HEK293 (cell line): Measurements from ENCODE around the gene STARD4.

Experiments used
- CTCF ChIA-PET: fragments of 350-600 bp; formaldehyde crosslinking; extraction: SDS; loops from one replicate; lab custom pipeline; 2021; ENCODE audit warnings: antibody characterized with exemption; lab: Yijun Ruan, JAX
- POLR2A ChIA-PET: fragments of 300-600 bp; formaldehyde crosslinking; extraction: SDS; loops from one replicate; lab custom pipeline; 2020; ENCODE audit warnings: antibody characterized with exemption, inconsistent platforms; lab: Yijun Ruan, JAX
- H3K27ac ChIP-seq: fragments of 200-500 bp; sonication (Bioruptor generic); 2 replicates; pipeline ENCODE4 v1.5.1; 2014; ENCODE audit warnings: low read depth, low read length, control low read depth, inconsistent platforms; ENCODE audit errors: extremely low read depth
- H3K36me3 ChIP-seq, 2 experiments: fragments of 200-500 bp in 1 of 2; sonication (Bioruptor generic) in 1 of 2; 1 replicate in 1 of 2; 2 replicates in 1 of 2; pipeline ENCODE4 v1.5.1; 2014 to 2017; ENCODE audit warnings: inconsistent platforms in 2 of 2, low read length in 2 of 2; ENCODE audit not compliant: control insufficient read depth in 2 of 2, insufficient read depth in 1 of 2
- H3K4me1 ChIP-seq: fragments of 200-500 bp; sonication (Bioruptor generic); 2 replicates; pipeline ENCODE4 v1.5.1; 2014; ENCODE audit warnings: mild to moderate bottlenecking, low read length, inconsistent platforms; ENCODE audit not compliant: control insufficient read depth, insufficient read depth
- H3K4me3 ChIP-seq: 2 replicates; pipeline ENCODE4 v1.5.1; 2011; ENCODE audit warnings: low read depth, mild to moderate bottlenecking, control low read depth, low read length, moderate library complexity
- H3K9me3 ChIP-seq: fragments of 200-500 bp; sonication (Bioruptor generic); 2 replicates; pipeline ENCODE4 v1.5.1; 2014; ENCODE audit warnings: low read depth, low read length, inconsistent platforms; ENCODE audit not compliant: control insufficient read depth, insufficient read depth
- EGR2 ChIP-seq: fragments of 450-650 bp; formaldehyde crosslinking; IDR thresholded peaks from 2 replicates; pipeline ENCODE4 v1.5.1; 2016; ENCODE audit warnings: low read depth, missing biosample characterization, missing genetic modification characterization
- ELK4 ChIP-seq: IDR thresholded peaks from 2 replicates; pipeline ENCODE4 v1.6.1; 2011; ENCODE audit warnings: mild to moderate bottlenecking, low read depth, low read length, borderline replicate concordance
- GLIS2 ChIP-seq: fragments of 450-650 bp; formaldehyde crosslinking; IDR thresholded peaks from 2 replicates; pipeline ENCODE4 v1.5.1; 2016; ENCODE audit warnings: missing biosample characterization, missing genetic modification characterization
- HOXC10 ChIP-seq: sonication (generic); formaldehyde crosslinking; IDR thresholded peaks from 2 replicates; pipeline ENCODE4 v1.8.1; 2023; ENCODE audit warnings: mild to moderate bottlenecking, missing genetic modification reagents
- KLF8 ChIP-seq: fragments of 450-650 bp; formaldehyde crosslinking; IDR thresholded peaks from 2 replicates; pipeline ENCODE4 v1.5.1; 2016; ENCODE audit warnings: missing biosample characterization, missing genetic modification characterization
- MEIS1 ChIP-seq: sonication (generic); formaldehyde crosslinking; IDR thresholded peaks from 2 replicates; pipeline ENCODE4 v1.8.1; 2022; ENCODE audit warnings: missing genetic modification reagents, mild to moderate bottlenecking, borderline replicate concordance
- PRDM2 ChIP-seq: fragments of 450-650 bp; formaldehyde crosslinking; IDR thresholded peaks from 2 replicates; pipeline ENCODE4 v1.5.1; 2016; ENCODE audit warnings: missing biosample characterization, missing genetic modification characterization, borderline replicate concordance
- SALL2 ChIP-seq: fragments of 450-650 bp; formaldehyde crosslinking; IDR thresholded peaks from 2 replicates; pipeline ENCODE4 v1.5.0; 2017; ENCODE audit warnings: missing biosample characterization, mild to moderate bottlenecking, missing genetic modification characterization, borderline replicate concordance
- SCRT1 ChIP-seq: fragments of 450-650 bp; formaldehyde crosslinking; IDR thresholded peaks from 2 replicates; pipeline ENCODE4 v1.5.1; 2016; ENCODE audit warnings: missing biosample characterization, missing genetic modification characterization, borderline replicate concordance
- WT1 ChIP-seq: fragments of 450-650 bp; formaldehyde crosslinking; IDR thresholded peaks from 2 replicates; pipeline ENCODE4 v1.5.1; 2016; ENCODE audit warnings: missing biosample characterization, missing genetic modification characterization
- YY2 ChIP-seq: fragments of 450-650 bp; formaldehyde crosslinking; IDR thresholded peaks from 2 replicates; pipeline ENCODE4 v1.5.1; 2016; ENCODE audit warnings: missing biosample characterization, missing genetic modification characterization
- ZNF133 ChIP-seq: fragments of 450-650 bp; formaldehyde crosslinking; IDR thresholded peaks from 2 replicates; pipeline ENCODE4 v1.5.1; 2016; ENCODE audit warnings: missing biosample characterization, missing genetic modification characterization
- ZNF211 ChIP-seq: fragments of 450-650 bp; formaldehyde crosslinking; IDR thresholded peaks from 2 replicates; pipeline ENCODE4 v1.5.1; 2016; ENCODE audit warnings: low read depth, missing biosample characterization, missing genetic modification characterization
- ZNF26 ChIP-seq: fragments of 450-650 bp; formaldehyde crosslinking; IDR thresholded peaks from 2 replicates; pipeline ENCODE4 v1.5.1; 2016; ENCODE audit warnings: missing biosample characterization, missing genetic modification characterization
- ZNF488 ChIP-seq: fragments of 450-650 bp; formaldehyde crosslinking; IDR thresholded peaks from 2 replicates; pipeline ENCODE4 v1.5.1; 2016; ENCODE audit warnings: missing biosample characterization, missing genetic modification characterization
- ZNF580 ChIP-seq: fragments of 450-650 bp; formaldehyde crosslinking; IDR thresholded peaks from 2 replicates; pipeline ENCODE4 v1.5.1; 2016; ENCODE audit warnings: missing biosample characterization, missing genetic modification characterization
- ZNF629 ChIP-seq: fragments of 450-650 bp; formaldehyde crosslinking; IDR thresholded peaks from 2 replicates; pipeline ENCODE4 v1.5.1; 2017; ENCODE audit warnings: missing biosample characterization, missing genetic modification characterization
- ZNF701 ChIP-seq: fragments of 450-650 bp; formaldehyde crosslinking; IDR thresholded peaks from 2 replicates; pipeline ENCODE4 v1.5.1; 2016; ENCODE audit warnings: missing biosample characterization, missing genetic modification characterization
- ZNF704 ChIP-seq: fragments of 450-650 bp; formaldehyde crosslinking; IDR thresholded peaks from 2 replicates; pipeline ENCODE4 v1.5.1; 2016; ENCODE audit warnings: missing biosample characterization, missing genetic modification characterization
- ZNF830 ChIP-seq: fragments of 450-650 bp; IDR thresholded peaks from 2 replicates; pipeline ENCODE4 v1.5.0; 2018; ENCODE audit warnings: missing biosample characterization, missing genetic modification characterization, low read depth, mild to moderate bottlenecking, moderate library complexity
- ZSCAN30 ChIP-seq: fragments of 450-650 bp; IDR thresholded peaks from 2 replicates; pipeline ENCODE4 v1.5.1; 2018; ENCODE audit warnings: missing biosample characterization, mild to moderate bottlenecking, missing genetic modification characterization, moderate library complexity

The STARD4 gene

GRCh38 chr5:111486055-111486454 is 26.3 kb downstream of the STARD4 start:
- H3K9me3 ChIP-seq, result no peaks in the 10 kb centered on the region
- no peak for TF ChIP-seq ZNF211 (tag by site-specific recombination)
- no peak for TF ChIP-seq MEIS1 (CRISPR knock-in tag)
- no peak for TF ChIP-seq ZNF26
- TF ChIP-seq ZSCAN30 (tag by site-specific recombination), result no peak
- no peak for TF ChIP-seq SALL2 (tag by site-specific recombination)
- no peak for TF ChIP-seq ZNF701 (tag by site-specific recombination)
- no peak for TF ChIP-seq ZNF133
- TF ChIP-seq SCRT1, result no peak
- TF ChIP-seq ZNF704 (tag by site-specific recombination), result no peak
- no peak for TF ChIP-seq ZNF488 (tag by site-specific recombination)
- no peak for TF ChIP-seq ZNF629 (tag by site-specific recombination)
- no peak for TF ChIP-seq ZNF830 (tag by site-specific recombination)
- TF ChIP-seq YY2 (tag by site-specific recombination), result no peak
- TF ChIP-seq GLIS2 (tag by site-specific recombination), result no peak
- TF ChIP-seq HOXC10 (CRISPR knock-in tag), result no peak
- no peak for TF ChIP-seq EGR2
- POLR2A ChIA-PET, result no interaction called here
- CTCF ChIA-PET, result no interaction called here
- H3K4me1 ChIP-seq, result no peaks in the 10 kb centered on the region
- H3K27ac ChIP-seq, result no peak overlapping the region
- no peak overlapping the region for H3K4me3 ChIP-seq
- H3K36me3 ChIP-seq, result no peaks in the 10 kb centered on the region

- no peaks in the 10 kb centered on the region; a peak in 1 of 3 replicates for H3K36me3 ChIP-seq
- no peak overlapping the region for H3K4me3 ChIP-seq
- no peak overlapping the region for H3K27ac ChIP-seq
- TF ChIP-seq KLF8 (tag by site-specific recombination), result no peak
- no peak for TF ChIP-seq PRDM2 (tag by site-specific recombination)
- TF ChIP-seq WT1 (tag by site-specific recombination), result no peak
- no peak for TF ChIP-seq ELK4
- no peak for TF ChIP-seq ZNF580 (tag by site-specific recombination)
- TF ChIP-seq, all 188 proteins: peak for 0
- CTCF ChIA-PET, result interaction anchor here (0.7 kb wide), 1 partner anchor 9 kb away, joined by 3 read pairs; no protein-coding TSS in a partner anchor
- Histone ChIP-seq H3K9me3 (no peaks in the 10 kb centered on the region), H3K4me1 (no peaks in the 10 kb centered on the region)
- POLR2A ChIA-PET, result no interaction called here
These were observed 32.0 kb downstream of the STARD4 start for GRCh38 chr5:111480346-111480745.
